ENCODE measurements around the gene HCAR2.
"Not testable (repeated sequence)": the region's sequence is repeated elsewhere in the genome, so short reads cannot be mapped to it uniquely, and the experiment has no call there.

Gene HCAR2

GRCh38 chr12:122715211-122715610 is 12.1 kb upstream of the HCAR2 start:
- not testable (repeated sequence) for DNase-seq

- DNase-seq, result not testable (repeated sequence)
Observed at GRCh38 chr12:122713491-122714188, 10.5 kb upstream of the HCAR2 start.

DNA sequence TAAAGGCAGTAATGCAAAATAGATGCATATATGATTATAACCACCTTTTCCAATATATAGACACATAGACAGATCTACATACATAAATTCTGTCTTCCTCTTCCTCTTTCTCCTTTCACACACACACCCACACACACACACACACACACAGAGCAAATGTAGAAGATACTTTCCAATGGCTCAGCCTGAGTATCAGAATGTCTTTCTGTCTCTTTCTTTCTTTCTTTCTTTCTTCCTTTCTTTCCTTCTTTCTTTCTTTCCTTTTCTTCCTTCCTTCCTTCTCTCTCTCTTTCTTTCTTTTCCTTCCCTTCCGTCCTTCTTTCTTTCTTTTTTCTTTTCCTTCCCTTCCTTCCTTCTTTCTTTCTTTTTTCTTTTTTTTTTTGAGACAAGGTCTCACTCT is 8.1 kb upstream of the HCAR2 start:
- peak; percentile 32 to 43 for DNase-seq

GRCh38 chr12:122710341-122710740 is 7.2 kb upstream of the HCAR2 start:
- not testable (repeated sequence) for DNase-seq

- not testable (repeated sequence) for DNase-seq
Observed at GRCh38 chr12:122709287-122709686, 6.1 kb upstream of the HCAR2 start.

- DNase-seq, result not testable (repeated sequence)
Observed at GRCh38 chr12:122703841-122704240, 684 bp upstream of the HCAR2 start.

- not testable (repeated sequence) for DNase-seq
Observed at GRCh38 chr12:122701481-122701880, 1.7 kb downstream of the HCAR2 start.

GRCh38 chr12:122700038-122700710 is 3.0 kb downstream of the HCAR2 start:
- DNase-seq, result not testable (repeated sequence)

DNA sequence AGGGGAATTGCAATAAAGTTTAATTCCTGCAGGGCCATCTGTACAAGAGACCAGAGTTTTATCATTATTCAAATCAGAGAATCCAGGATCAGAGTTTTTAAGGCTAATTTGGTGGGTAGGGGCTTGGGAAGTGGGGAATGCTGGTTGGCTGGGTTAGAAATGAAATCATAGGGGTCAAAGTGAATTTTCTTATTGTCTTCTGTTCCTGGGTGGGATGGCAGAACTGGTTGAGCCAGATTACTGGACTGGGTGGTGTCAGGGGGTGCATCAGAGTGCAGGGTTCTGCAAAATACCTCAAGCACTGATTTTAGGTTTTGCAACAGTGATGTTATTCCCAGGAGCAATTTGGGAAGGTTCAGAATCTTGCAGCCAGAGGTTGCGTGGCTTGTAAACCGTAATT is 6.2 kb downstream of the HCAR2 start:
- DNase-seq, result not testable (repeated sequence)

DNA sequence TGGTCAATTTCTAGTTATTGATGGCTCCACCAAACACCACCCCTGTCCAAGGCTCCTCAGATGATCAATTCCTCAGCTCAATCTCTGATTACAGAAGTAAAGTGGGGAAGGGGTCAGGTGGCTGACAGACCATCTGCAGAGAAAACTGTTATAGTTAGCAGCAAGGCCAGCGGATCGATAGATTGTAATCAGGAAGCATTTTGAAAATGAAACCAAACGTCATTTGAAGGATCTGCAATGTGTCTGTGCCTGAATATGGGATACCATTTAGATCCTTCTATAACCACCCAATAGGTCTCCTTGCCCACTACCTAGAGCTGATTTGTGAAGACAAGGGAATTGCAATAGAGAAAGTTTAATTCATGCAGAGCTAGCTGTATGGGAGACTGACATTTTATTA is 11.6 kb downstream of the HCAR2 start:
- no peak for DNase-seq

- DNase-seq, result no peak
Observed at GRCh38 chr12:122688291-122688690, 14.9 kb downstream of the HCAR2 start.

DNA sequence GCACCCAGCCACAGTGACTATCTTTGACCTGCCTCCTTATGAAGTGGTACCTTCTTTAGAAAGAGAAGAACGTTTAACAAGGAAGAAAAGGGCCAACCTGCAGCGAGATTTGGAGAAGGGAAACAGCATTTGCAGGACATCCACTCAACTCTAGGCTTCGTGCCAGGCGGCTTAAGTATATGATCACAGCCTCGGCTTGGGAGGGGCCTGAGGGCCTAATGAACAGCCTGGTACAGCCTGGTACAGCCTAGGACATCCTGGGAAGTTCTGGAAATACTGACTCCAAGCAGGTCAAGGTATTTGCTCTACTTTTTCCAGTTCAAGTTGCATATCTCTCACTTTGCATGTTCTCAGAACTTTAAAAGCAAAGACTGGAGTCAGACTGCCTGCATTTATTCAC is 16.1 kb downstream of the HCAR2 start:
- no peak for DNase-seq

DNA sequence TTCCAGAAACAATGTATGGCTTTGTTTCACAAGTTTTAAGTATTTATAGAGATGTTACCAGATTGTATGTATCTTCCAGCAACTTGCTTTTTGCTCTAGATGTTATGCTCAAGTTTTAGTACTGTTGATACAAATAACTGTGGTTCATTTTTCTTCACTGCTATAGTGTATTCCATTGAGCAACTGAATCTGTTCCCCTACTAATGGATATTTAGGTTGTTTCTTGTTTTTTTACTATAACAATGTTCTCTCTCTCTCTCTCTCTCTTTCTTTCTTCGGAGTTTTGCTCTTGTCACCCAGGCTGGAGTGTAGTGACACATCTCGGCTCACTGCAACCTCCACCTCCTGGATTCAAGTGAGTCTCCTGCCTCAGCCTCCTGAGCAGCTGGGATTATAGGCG is 16.6 kb downstream of the HCAR2 start:
- DNase-seq, result no peak

GRCh38 chr12:122684297-122684813 is 18.8 kb downstream of the HCAR2 start:
- no peak for DNase-seq

DNA sequence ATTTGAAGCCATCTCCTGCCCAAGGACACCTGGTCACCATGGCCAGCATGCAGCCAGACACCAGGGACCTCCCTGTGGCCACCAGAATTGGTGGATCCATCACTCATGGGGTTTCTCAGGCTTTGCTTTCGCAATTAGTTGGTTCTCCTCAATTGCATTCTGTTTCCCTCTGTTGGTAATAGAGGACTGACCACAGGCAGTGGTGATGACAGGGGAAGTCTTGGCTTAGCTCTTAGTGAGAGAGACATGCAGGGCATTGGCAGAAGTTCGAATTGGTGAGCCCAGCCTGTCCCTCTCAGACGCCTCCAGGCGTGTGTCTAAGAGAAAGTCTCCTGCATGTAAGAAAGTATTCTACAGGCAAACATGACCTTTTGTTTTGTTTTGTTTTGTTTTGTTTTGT is 21.3 kb downstream of the HCAR2 start:
- DNase-seq, result no peak

- DNase-seq, result not testable (repeated sequence)
Observed at GRCh38 chr12:122680989-122681388, 22.2 kb downstream of the HCAR2 start.

- DNase-seq, result not testable (repeated sequence)
Observed at GRCh38 chr12:122676781-122677180, 26.4 kb downstream of the HCAR2 start.

DNA sequence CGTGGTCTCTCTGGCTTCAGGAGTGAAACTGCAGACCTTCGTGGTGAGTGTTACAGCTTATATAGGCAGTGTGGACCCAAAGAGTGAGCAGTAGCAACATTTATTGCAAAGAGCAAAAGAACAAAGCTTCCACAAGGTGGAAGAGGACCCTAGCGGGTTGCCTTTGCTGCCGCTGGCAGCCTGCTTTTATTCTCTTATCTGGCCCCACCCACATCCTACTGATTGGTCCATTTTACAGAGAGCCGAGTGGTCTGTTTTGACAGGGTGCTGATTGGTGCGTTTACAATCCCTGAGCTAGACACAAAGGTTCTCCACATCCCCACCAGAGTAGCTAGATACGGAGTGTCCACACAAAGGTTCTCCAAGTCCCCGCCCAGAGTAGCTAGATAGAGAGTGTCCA is 27.1 kb downstream of the HCAR2 start:
- not testable (repeated sequence) for DNase-seq

- DNase-seq, result no peak
Observed at GRCh38 chr12:122672515-122672914, 30.6 kb downstream of the HCAR2 start.

GRCh38 chr12:122669397-122670070 is 33.6 kb downstream of the HCAR2 start:
- no peak for DNase-seq

DNA sequence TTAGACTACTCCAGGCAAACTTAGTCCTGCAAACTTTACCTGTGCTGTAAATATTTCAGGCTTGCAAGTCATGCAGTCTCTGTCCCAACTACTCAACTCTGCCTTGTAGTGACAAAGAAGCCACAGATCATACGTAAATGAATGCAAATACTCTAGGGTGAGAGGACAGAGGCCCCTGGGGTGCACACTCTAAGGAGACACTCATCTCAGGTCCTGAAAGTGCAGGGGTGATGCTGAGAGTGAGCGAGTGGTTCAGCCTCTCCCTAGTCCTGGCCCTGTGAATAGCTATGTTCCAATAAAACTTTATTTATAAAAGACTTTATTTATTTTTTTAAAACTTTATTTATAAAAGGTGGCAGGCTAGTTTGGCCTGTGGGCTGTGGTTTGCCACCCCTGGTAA is 34.9 kb downstream of the HCAR2 start:
- DNase-seq, result no peak

- no peak for DNase-seq
Observed at GRCh38 chr12:122665759-122666158, 37.4 kb downstream of the HCAR2 start.

GRCh38 chr12:122665349-122665748 is 37.8 kb downstream of the HCAR2 start:
- DNase-seq, result no peak

DNA sequence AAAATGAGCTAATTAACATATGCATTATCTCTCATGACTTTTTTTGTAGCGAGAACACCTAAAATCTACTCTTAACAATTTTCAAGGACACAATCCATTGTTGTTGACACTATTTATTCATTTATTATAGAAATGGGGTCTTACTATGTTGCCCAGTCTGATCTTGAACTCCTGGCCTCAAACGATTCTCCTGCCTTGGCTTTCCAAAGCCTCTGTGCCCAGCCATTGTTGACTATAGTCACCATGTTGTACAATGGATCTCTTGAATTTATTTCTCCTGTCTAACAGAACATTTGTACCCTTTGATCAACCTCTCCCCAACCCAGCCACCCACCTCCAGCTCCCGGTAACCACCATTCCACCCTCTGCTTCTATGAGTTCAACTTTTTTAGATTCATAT is 41.2 kb downstream of the HCAR2 start:
- DNase-seq, result no peak

All from Kasumi-1 (cell line).